Vagina (tissue), 2 donors: ENCODE results near the gene PPP1R13B.

ENCODE experiments used
- POLR2AphosphoS5 ChIP-seq, 2 donors: sonication (generic); formaldehyde crosslinking; IDR thresholded peaks; one replicate each; pipeline ENCODE4 v1.9.0; 2017; ENCODE audit warnings: antibody characterized with exemption in 2 of 2, mild to moderate bottlenecking in 2 of 2, low read depth in 1 of 2; ENCODE audit not compliant: insufficient read depth in 1 of 2
- TF ChIP-seq, protein P1 (sequence below), 3 experiments: fragments of 450-650 bp in 2 of 3; fragments of 200-600 bp in 1 of 3; sonication (generic) in 1 of 3; IDR thresholded peaks; one replicate each; pipeline ENCODE4 v1.5.1; 2017 to 2019; ENCODE audit warnings: antibody characterized with exemption in 3 of 3, mild to moderate bottlenecking in 2 of 3, moderate library complexity in 2 of 3

- TF ChIP-seq, protein P1, sequence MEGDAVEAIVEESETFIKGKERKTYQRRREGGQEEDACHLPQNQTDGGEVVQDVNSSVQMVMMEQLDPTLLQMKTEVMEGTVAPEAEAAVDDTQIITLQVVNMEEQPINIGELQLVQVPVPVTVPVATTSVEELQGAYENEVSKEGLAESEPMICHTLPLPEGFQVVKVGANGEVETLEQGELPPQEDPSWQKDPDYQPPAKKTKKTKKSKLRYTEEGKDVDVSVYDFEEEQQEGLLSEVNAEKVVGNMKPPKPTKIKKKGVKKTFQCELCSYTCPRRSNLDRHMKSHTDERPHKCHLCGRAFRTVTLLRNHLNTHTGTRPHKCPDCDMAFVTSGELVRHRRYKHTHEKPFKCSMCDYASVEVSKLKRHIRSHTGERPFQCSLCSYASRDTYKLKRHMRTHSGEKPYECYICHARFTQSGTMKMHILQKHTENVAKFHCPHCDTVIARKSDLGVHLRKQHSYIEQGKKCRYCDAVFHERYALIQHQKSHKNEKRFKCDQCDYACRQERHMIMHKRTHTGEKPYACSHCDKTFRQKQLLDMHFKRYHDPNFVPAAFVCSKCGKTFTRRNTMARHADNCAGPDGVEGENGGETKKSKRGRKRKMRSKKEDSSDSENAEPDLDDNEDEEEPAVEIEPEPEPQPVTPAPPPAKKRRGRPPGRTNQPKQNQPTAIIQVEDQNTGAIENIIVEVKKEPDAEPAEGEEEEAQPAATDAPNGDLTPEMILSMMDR (IDR thresholded peaks at IDR 0.05) = no peak
- TF ChIP-seq POLR2AphosphoS5 (IDR thresholded peaks at IDR 0.05; ENCODE audit: insufficient read depth in 1 of 2, low read depth in 1 of 2) = no peak
Measured at GRCh38 chr14:103788086-103788485, 59.3 kb downstream of the PPP1R13B start.
